ENCODE data around the gene TRPC1.
A peak's percentile ranks its signal among the peaks of the same experiment; 100 is the strongest.
"Not testable (repeated sequence)": the region's sequence is repeated elsewhere in the genome, so short reads cannot be mapped to it uniquely, and the experiment has no call there.

The TRPC1 gene

GRCh38 chr3:142723968-142724681 lies at the start of gene TRPC1:
Gene TRPC1, plus strand, starts transcription at chr3:142724034. Its CDS starts 526 bp downstream, at chr3:142724560.
- peak; percentile 18 to 42 for DNase-seq (ENCODE audit: low read depth in 2 of 2, low spot score in 1 of 2)

- DNase-seq (ENCODE audit: low read depth in 2 of 2, low spot score in 1 of 2), result no peak
Observed at GRCh38 chr3:142676151-142676550, 47.7 kb upstream of the TRPC1 start.

- DNase-seq (ENCODE audit: low read depth in 2 of 2, low spot score in 1 of 2), result no peak
Observed at GRCh38 chr3:142680710-142681109, 43.1 kb upstream of the TRPC1 start.

GRCh38 chr3:142690613-142691012 lies 33.2 kb upstream of the TRPC1 start:
- DNase-seq (ENCODE audit: low read depth in 2 of 2, low spot score in 1 of 2), result no peak

GRCh38 chr3:142691527-142691926 lies 32.3 kb upstream of the TRPC1 start:
- no peak for DNase-seq (ENCODE audit: low read depth in 2 of 2, low spot score in 1 of 2)

GRCh38 chr3:142693136-142693853 lies 30.5 kb upstream of the TRPC1 start:
- DNase-seq (ENCODE audit: low read depth in 2 of 2, low spot score in 1 of 2), result no peak

GRCh38 chr3:142694225-142694624 lies 29.6 kb upstream of the TRPC1 start:
- DNase-seq (ENCODE audit: low read depth in 2 of 2, low spot score in 1 of 2), result no peak

- no peak for DNase-seq (ENCODE audit: low read depth in 2 of 2, low spot score in 1 of 2)
Observed at GRCh38 chr3:142705198-142705597, 18.6 kb upstream of the TRPC1 start.

GRCh38 chr3:142706321-142707127 lies 17.3 kb upstream of the TRPC1 start:
- DNase-seq (ENCODE audit: low read depth in 2 of 2, low spot score in 1 of 2), result no peak

GRCh38 chr3:142709207-142709606 lies 14.6 kb upstream of the TRPC1 start:
- DNase-seq (ENCODE audit: low read depth in 2 of 2, low spot score in 1 of 2), result no peak

GRCh38 chr3:142714882-142715281 lies 9.0 kb upstream of the TRPC1 start:
- DNase-seq (ENCODE audit: low read depth in 2 of 2, low spot score in 1 of 2), result not testable (repeated sequence)

GRCh38 chr3:142716102-142716501 lies 7.7 kb upstream of the TRPC1 start:
- DNase-seq (ENCODE audit: low read depth in 2 of 2, low spot score in 1 of 2), result no peak

- DNase-seq (ENCODE audit: low read depth in 2 of 2, low spot score in 1 of 2), result no peak
Observed at GRCh38 chr3:142723665-142723967, 218 bp upstream of the TRPC1 start.

GRCh38 chr3:142724682-142725356 lies 985 bp downstream of the TRPC1 start:
- DNase-seq (ENCODE audit: low read depth in 2 of 2, low spot score in 1 of 2), result no peak

- DNase-seq (ENCODE audit: low read depth in 2 of 2, low spot score in 1 of 2), result no peak
Observed at GRCh38 chr3:142725357-142725739, 1.5 kb downstream of the TRPC1 start.

- no peak for DNase-seq (ENCODE audit: low read depth in 2 of 2, low spot score in 1 of 2)
Observed at GRCh38 chr3:142726017-142726416, 2.2 kb downstream of the TRPC1 start.

- no peak for DNase-seq (ENCODE audit: low read depth in 2 of 2, low spot score in 1 of 2)
Observed at GRCh38 chr3:142732066-142732465, 8.2 kb downstream of the TRPC1 start.

- DNase-seq (ENCODE audit: low read depth in 2 of 2, low spot score in 1 of 2), result no peak
Observed at GRCh38 chr3:142734834-142735233, 11.0 kb downstream of the TRPC1 start.

- no peak for DNase-seq (ENCODE audit: low read depth in 2 of 2, low spot score in 1 of 2)
Observed at GRCh38 chr3:142735462-142735861, 11.6 kb downstream of the TRPC1 start.

GRCh38 chr3:142738396-142738795 lies 14.6 kb downstream of the TRPC1 start:
- no peak for DNase-seq (ENCODE audit: low read depth in 2 of 2, low spot score in 1 of 2)

- DNase-seq (ENCODE audit: low read depth in 2 of 2, low spot score in 1 of 2), result no peak
Observed at GRCh38 chr3:142746646-142747045, 22.8 kb downstream of the TRPC1 start.

Data from stimulated activated CD8-positive, alpha-beta memory T cell treated with anti-CD3 and anti-CD28 coated beads, Interleukin-4, amount 100 ng/mL, for 1 hour (primary cell).